Activated gamma-delta T cell treated with anti-CD3 and anti-CD28 coated beads, Interleukin-2, amount 50 U/mL, for 16 hours (primary cell): ENCODE measurements around the gene PREB.
"Not testable (repeated sequence)": the region's sequence is repeated elsewhere in the genome, so short reads cannot be mapped to it uniquely, and the experiment has no call there.

Source experiments
- DNase-seq: peaks from one replicate; pipeline ENCODE4 v3.0.0-alpha.2; 2020; ENCODE audit warnings: low read depth

Gene PREB

GRCh38 chr2:27127883-27128667 is 6.4 kb downstream of the PREB start:
- no peak for DNase-seq

GRCh38 chr2:27126252-27126710 is 8.2 kb downstream of the PREB start:
- DNase-seq, result no peak

GRCh38 chr2:27125104-27125503 is 9.3 kb downstream of the PREB start:
- DNase-seq, result no peak

- peak; percentile 46 for DNase-seq
These were observed 10.9 kb downstream of the PREB start, which contains the start of gene ABHD1 for GRCh38 chr2:27123302-27124150. TSS of gene ABHD1 (plus strand) at chr2:27123815. CDS start at chr2:27123949, 134 bp downstream.

GRCh38 chr2:27122791-27123190 is 11.6 kb downstream of the PREB start:
- no peak for DNase-seq

GRCh38 chr2:27121906-27122305 is 12.5 kb downstream of the PREB start:
- no peak for DNase-seq

GRCh38 chr2:27119330-27119670 is 15.1 kb downstream of the PREB start:
- DNase-seq, result not testable (repeated sequence)

- DNase-seq, result no peak
These were observed 15.7 kb downstream of the PREB start, which contains the start of gene CGREF1 for GRCh38 chr2:27118525-27119329. TSS of gene CGREF1 (minus strand) at chr2:27119128. CDS start at chr2:27104366, 14,762 bp downstream.

GRCh38 chr2:27117995-27118524 is 16.4 kb downstream of the PREB start:
- no peak for DNase-seq

GRCh38 chr2:27115519-27115918 is 18.9 kb downstream of the PREB start:
- no peak for DNase-seq

GRCh38 chr2:27111392-27112078 is 22.9 kb downstream of the PREB start:
- not testable (repeated sequence) for DNase-seq

GRCh38 chr2:27110603-27111352 is 23.7 kb downstream of the PREB start:
- DNase-seq, result not testable (repeated sequence)

- DNase-seq, result no peak
These were observed 25.4 kb downstream of the PREB start for GRCh38 chr2:27109083-27109482.

GRCh38 chr2:27108221-27108620 is 26.2 kb downstream of the PREB start:
- DNase-seq, result no peak

GRCh38 chr2:27105981-27106380 is 28.5 kb downstream of the PREB start:
- no peak for DNase-seq

- no peak for DNase-seq
These were observed 32.1 kb downstream of the PREB start for GRCh38 chr2:27102329-27102728.

- DNase-seq, result no peak
These were observed 34.4 kb downstream of the PREB start for GRCh38 chr2:27100036-27100435.

GRCh38 chr2:27099334-27099955 is 35.0 kb downstream of the PREB start:
- DNase-seq, result no peak

- no peak for DNase-seq
These were observed 37.1 kb downstream of the PREB start for GRCh38 chr2:27097341-27097740.

GRCh38 chr2:27096748-27097297 is 37.6 kb downstream of the PREB start:
- DNase-seq, result no peak
